ENCODE results near the gene SLC18A3.

SLC18A3 gene

GRCh38 chr10:49610114-49610457 lies at the start of gene SLC18A3:
Gene SLC18A3, plus strand, starts transcription at chr10:49610310. Its CDS starts 431 bp downstream, at chr10:49610741.
- DNase-seq (ENCODE audit: low read depth in 1 of 2, low spot score in 1 of 2) = no peak

DNA sequence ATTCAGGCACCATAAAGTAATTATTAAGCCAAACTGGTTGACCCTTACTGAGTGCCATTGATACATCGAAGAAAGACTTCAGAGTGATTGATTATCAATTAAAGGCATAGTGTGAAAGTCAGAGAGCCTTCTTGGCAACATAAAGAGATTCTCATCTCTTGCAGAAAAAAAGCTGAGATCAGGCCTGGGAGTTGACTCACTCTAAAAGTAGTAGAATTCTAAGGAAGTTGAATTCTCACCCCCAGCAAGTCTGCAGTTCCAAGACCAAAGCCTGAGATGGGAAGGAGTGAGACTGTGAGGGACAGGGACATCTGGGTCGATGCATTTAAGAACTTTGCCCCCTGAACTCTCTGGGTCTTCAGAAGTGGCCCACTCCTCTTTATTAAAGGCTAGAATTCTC lies 49.6 kb upstream of the SLC18A3 start:
- no peak for DNase-seq (ENCODE audit: low read depth in 1 of 2, low spot score in 1 of 2)

GRCh38 chr10:49562893-49563292 lies 47.2 kb upstream of the SLC18A3 start:
- no peak for DNase-seq (ENCODE audit: low read depth in 1 of 2, low spot score in 1 of 2)

DNA sequence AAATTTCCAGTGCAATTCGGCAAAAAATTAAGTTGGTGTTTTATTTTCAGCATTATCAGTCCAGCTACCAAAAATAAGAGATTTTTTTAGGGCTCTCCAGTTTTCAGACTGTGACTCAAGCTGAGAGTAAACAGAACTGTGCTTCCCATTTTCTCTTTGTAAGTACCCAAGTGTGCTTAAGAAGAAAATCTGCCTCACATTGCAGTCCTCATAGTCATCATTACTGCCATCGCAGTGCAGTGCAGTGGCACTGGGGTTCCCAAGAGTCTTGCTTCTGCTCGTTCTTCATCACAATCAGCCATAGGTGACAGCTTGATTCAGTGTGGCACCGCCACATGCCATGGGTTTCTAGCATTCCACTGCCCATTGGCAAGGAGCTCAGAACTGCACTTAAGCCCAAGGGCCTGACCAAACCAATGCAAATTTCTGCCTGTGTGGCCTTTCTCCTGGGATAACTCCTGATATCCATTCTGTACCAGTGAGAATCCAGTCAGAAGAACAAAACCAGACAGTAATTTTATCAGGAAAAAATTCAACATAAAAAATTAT lies 45.6 kb upstream of the SLC18A3 start:
- DNase-seq (ENCODE audit: low read depth in 1 of 2, low spot score in 1 of 2) = no peak

GRCh38 chr10:49567810-49568209 lies 42.3 kb upstream of the SLC18A3 start:
- DNase-seq (ENCODE audit: low read depth in 1 of 2, low spot score in 1 of 2) = no peak

DNA sequence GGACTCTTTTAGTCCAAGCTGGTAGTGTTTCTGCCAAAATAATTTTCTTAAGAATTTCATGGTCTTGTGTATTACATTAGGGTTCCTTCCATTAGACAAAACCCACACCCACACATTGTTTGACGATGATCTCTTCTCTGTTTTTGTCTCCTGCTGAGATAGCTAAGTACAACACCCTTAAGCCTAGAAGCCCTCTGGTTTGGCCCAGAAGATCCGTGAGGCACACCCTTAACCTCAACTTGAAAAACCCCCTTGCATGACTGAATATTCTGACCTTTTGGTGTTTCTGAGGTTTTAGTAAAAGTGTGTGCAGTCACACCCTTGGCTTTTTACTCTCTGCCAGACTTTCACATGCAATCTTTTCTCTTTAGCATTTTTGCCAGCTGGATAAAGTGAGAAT lies 41.9 kb upstream of the SLC18A3 start:
- no peak for DNase-seq (ENCODE audit: low read depth in 1 of 2, low spot score in 1 of 2)

DNA sequence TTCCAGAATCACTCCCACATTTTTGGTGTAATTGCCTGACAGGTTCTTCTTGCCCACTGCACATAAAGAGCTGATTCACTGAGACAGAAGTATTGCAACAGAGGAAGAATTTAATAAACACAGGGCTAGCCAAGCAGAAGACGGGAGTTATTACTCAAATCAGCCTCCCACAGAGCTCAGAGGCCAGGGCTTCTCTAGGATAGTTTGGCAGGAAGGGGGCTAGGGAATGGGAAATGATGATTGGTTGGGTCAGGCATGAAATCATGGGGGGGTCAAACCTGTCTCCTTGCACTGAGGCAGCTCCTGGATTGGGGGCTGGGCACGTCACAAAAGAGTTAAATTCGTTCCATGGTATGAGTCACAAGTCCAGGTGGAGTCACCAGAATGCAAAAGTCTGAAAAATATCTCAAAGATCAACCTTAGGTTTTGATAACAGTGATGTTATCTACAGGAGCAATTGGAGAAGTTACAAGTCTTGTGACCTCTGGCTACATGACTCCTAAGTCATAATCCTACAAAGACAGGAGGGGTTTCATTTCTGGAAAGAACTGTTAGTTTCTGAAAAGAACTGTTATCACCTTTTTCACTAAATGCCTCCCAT lies 41.0 kb upstream of the SLC18A3 start:
- DNase-seq (ENCODE audit: low read depth in 1 of 2, low spot score in 1 of 2) = no peak

GRCh38 chr10:49571388-49571787 lies 38.7 kb upstream of the SLC18A3 start:
- no peak for DNase-seq (ENCODE audit: low read depth in 1 of 2, low spot score in 1 of 2)

- no peak for DNase-seq (ENCODE audit: low read depth in 1 of 2, low spot score in 1 of 2)
Measured at GRCh38 chr10:49572594-49573114, 37.5 kb upstream of the SLC18A3 start.

DNA sequence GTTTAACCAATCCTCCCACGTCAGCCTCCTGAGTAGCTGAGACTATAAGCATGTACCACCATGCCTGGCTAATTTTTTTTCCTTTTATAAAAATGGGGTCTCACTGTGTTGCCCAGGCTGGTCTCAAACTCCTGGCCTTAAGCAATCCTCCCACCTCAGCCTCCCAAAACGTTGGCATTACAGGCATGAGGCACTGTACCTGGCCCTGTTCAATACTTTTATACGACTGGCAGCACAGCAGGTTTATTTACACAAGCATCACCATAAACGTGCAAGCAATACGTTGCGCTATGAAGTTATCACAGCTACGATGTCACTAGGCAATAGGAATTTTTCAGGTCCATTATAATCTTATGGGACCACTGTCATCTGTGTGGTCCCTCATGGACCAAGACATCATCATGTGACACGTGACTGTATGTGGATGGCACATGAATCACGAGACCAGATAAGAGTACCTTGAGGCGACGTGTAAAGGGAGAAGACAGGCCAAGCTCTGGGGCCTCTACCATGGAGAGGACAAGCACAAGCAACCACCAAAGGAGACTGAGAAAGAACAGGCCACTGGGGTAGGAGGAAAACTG lies 34.5 kb upstream of the SLC18A3 start:
- DNase-seq (ENCODE audit: low read depth in 1 of 2, low spot score in 1 of 2) = no peak

DNA sequence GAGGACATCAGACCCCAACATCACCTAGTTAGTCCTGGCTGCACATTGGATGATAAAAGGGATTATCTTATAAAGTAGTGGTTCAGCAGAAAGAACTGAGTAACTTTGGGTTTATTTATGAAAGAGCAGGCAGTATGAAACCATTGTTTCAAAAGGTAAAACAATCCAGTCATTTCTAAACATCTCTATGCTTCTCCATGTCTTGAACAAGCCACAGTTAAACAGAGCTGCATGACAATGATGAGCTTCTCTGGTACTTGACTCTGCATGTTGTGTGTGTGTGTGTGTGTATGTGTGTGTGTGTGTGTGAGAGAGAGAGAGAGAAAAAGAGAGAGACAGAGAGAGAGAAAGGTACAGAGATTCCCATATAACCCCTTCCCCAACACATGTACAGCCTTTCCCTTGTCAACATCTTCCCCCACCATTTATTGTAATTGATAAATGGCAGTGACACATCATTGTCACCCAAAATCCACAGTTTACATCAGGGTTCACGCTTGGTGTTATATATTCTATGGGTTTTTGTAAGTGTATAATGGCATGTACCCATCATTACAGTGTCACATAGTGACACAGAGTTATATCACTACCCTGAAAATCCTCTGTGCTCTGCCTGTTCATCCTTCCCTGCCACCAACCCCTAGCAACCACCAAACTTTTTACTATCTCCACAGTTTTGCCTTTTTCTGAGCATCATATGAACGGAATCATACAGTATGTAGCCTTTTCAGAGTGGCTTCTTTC lies 32.8 kb upstream of the SLC18A3 start:
- DNase-seq (ENCODE audit: low read depth in 1 of 2, low spot score in 1 of 2) = no peak

- DNase-seq (ENCODE audit: low read depth in 1 of 2, low spot score in 1 of 2) = no peak
Measured at GRCh38 chr10:49578392-49578791, 31.7 kb upstream of the SLC18A3 start.

- no peak for DNase-seq (ENCODE audit: low read depth in 1 of 2, low spot score in 1 of 2)
Measured at GRCh38 chr10:49579621-49580020, 30.5 kb upstream of the SLC18A3 start.

GRCh38 chr10:49585387-49585786 lies 24.7 kb upstream of the SLC18A3 start:
- no peak for DNase-seq (ENCODE audit: low read depth in 1 of 2, low spot score in 1 of 2)

DNA sequence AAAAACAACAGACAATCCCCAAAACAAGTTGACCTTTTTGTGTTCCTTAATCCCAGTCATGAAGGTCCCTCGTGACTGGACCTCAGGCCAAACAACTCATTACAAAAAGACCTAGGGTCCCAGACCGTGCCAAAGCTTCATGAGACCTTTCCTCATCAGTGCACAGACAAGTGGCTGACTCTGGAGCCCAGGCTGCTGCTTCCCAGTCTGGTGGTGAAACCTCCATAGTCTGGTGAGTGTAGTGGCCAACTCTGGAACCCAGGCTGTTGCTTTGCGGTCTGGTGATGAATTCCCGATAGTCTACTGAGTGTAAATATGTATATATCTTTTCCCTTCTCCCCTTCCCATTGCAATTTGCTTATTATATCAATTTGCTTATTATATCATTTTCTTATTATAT lies 22.1 kb upstream of the SLC18A3 start:
- no peak for DNase-seq (ENCODE audit: low read depth in 1 of 2, low spot score in 1 of 2)

DNA sequence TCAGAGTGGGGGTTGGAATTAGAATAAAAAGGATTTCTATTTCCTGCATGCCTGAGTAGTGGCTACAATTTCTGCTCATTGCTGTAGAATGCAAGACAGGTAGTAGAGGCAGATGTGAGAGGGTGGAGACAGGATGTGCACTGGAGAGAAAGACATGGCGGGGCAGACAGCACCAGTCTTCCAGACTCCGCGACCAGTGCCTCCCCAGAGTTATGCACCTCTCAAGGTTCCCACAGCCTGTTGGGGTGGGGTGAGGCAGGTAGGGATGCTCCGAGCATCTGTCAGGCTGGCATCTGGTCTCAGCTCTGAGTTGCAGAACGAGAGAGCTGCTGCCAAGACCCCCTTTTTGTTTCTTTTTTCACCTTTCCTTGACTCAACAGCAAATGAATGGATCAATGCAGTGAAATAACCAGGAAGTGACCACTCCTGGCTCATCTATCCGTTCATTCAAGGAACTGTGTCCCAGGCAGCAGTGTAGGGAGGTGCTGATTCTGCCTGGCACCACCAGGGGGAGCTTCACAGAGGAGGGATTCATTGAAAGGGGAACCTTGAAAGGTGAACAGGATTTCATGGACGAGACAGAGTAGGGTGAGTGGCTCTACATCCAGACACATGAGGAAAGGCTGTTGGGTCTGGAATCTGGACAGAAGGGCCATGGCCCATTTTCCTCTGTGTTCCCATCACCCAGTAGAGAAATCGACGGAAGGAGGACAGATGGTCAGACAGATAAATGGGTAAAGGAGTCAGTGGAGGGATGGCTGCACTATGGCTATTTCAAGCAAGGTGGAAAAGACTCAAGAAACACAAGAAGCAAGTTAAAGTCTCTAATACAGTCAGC lies 17.2 kb upstream of the SLC18A3 start:
- DNase-seq (ENCODE audit: low read depth in 1 of 2, low spot score in 1 of 2) = peak; percentile 9 to 26

DNA sequence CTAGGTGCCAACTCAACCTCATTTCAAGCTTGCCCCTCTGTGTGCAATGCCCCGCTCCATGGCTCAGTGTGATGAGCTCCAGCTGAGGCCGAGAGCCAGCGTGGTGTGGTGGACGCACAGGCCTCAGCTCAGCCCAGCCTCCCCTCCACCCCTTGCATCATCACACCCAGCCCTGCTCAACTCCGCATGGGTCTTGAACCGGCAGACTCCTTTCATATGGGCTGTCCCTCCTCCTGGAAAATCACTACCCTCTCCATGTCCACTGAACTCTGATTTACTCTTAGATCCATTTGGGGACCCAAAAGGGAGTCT lies 16.6 kb upstream of the SLC18A3 start:
- DNase-seq (ENCODE audit: low read depth in 1 of 2, low spot score in 1 of 2) = no peak

DNA sequence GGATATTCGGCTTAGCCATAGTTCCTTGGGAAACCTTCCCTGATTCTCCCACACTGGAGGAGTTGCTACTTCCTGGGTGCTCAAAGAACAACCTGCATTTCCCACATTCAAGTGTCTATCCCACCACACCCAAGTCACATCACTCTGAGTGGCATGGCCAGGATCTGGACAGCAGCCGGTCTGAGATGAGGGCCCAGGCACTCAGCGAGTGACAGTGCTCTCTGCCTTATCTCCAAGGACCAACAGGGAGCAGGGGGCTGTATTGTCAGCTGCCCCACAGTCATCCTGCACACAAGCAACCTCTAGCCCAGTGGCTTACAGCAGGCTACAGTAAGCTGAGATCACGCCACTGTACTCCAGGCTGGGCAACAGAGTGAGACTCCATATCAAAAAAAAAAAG lies 16.1 kb upstream of the SLC18A3 start:
- no peak for DNase-seq (ENCODE audit: low read depth in 1 of 2, low spot score in 1 of 2)

DNA sequence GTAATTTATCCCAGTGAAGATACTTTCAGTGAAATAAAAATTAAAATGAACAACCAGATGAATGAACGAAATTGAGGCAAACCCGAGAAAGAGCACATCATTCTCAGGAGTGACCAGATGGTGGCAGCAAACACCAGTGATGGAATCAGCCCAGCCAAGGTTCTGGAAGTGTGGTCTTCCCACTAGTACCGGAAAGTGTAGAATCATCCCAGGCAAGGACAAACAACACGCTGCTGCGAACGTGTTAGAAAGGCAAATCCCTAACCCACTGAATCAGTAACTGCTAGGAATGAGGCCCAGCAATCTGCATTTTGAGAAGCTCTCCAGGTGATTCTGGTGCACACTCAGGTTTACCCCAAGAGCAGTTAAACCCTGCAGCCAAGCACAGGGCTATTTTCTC lies 15.5 kb upstream of the SLC18A3 start:
- no peak for DNase-seq (ENCODE audit: low read depth in 1 of 2, low spot score in 1 of 2)

DNA sequence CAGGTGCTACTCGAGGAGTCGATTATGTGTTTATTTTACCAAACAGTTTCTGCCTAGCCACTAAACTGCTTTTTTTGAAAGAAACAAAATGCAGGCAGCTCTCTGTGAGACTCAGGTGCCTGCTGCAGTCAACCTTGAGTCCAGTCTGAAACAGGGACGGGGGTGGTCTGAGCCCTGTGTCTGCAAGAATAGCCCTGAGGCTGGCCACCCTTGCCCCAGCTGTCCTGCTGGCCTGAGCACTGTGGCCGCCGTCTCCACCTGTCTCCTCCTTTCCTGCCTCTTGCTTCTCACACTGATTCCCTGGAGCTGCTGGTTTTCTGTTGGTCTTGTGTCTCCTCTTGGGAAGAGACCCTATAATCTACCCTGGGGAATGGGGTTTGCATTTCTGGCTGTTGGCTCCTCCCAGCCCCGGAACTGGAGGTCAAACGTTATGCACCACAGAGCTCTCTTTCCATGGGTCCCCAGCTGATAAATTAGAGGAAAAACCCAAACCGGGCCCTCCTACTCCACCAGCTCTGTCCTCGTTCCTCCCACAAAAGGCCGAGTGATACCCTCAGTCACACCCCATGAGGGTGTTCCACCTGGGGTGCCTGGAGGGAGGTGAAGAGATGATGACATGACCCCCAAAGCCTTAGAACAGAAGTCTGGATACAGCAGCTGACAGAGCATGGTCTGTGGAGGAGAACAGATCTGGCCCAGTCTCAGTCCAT lies 15.0 kb upstream of the SLC18A3 start:
- no peak for DNase-seq (ENCODE audit: low read depth in 1 of 2, low spot score in 1 of 2)
